Sigmoid colon (tissue), 4 donors: Measurements from ENCODE around the gene FAM3B.

Experiments
- EP300 ChIP-seq, 4 donors: sonication (generic); formaldehyde crosslinking; IDR thresholded peaks; one replicate each; pipeline ENCODE4 v1.6.1; 2017; ENCODE audit warnings: antibody characterized with exemption in 4 of 4
- POLR2A ChIP-seq, 2 donors: fragments of 450-650 bp; IDR thresholded peaks; one replicate each; pipeline ENCODE4 v1.6.1; 2016; ENCODE audit warnings: antibody characterized with exemption in 2 of 2, mild to moderate bottlenecking in 2 of 2, moderate library complexity in 2 of 2
- POLR2AphosphoS5 ChIP-seq, 4 donors: sonication (generic); formaldehyde crosslinking; IDR thresholded peaks; one replicate each; pipeline ENCODE4 v1.6.1; 2017; ENCODE audit warnings: antibody characterized with exemption in 4 of 4
- TF ChIP-seq, protein P1 (sequence below), 4 experiments: fragments of 450-650 bp in 3 of 4; fragments of 200-600 bp in 1 of 4; IDR thresholded peaks; one replicate each; pipeline ENCODE4 v1.5.1; 2016 to 2019; ENCODE audit warnings: antibody characterized with exemption in 4 of 4, mild to moderate bottlenecking in 3 of 4, moderate library complexity in 2 of 4

DNA sequence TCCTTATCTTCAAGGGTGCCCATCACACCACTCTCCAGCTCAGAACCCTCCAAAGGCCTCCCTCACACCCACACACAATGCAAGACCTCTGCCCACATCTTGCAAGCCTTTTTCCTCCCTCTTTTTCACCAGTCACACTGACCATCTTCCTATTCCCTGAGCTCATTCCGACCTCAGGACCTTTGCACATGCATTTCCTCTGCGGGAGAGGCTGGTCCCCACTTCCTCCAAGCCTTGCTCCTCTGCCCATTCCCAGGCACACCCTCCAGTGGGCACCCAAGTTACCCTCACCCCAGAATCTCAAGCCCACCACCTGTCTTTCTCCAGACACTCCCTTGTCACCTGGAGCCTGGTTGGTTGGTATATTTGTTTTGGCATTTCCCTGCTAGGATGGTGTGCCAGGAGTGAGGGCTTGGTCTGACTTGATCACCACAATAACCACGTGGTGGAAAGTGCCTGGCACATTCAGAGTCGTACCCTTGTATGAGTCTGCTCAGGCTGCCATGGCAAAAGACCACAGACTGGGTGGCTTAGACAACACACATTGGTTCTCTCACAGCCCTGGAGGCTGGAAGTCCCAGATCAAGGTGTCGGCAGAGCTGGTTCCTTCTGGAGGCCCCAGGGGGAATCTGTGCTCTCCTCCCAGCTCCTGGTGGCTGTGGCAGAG is 58.4 kb downstream of the FAM3B start:
- TF ChIP-seq, protein P1, sequence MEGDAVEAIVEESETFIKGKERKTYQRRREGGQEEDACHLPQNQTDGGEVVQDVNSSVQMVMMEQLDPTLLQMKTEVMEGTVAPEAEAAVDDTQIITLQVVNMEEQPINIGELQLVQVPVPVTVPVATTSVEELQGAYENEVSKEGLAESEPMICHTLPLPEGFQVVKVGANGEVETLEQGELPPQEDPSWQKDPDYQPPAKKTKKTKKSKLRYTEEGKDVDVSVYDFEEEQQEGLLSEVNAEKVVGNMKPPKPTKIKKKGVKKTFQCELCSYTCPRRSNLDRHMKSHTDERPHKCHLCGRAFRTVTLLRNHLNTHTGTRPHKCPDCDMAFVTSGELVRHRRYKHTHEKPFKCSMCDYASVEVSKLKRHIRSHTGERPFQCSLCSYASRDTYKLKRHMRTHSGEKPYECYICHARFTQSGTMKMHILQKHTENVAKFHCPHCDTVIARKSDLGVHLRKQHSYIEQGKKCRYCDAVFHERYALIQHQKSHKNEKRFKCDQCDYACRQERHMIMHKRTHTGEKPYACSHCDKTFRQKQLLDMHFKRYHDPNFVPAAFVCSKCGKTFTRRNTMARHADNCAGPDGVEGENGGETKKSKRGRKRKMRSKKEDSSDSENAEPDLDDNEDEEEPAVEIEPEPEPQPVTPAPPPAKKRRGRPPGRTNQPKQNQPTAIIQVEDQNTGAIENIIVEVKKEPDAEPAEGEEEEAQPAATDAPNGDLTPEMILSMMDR (IDR thresholded peaks at IDR 0.05): no peak
- TF ChIP-seq POLR2A (IDR thresholded peaks at IDR 0.05) (no peak), EP300 (IDR thresholded peaks at IDR 0.05) (no peak), POLR2AphosphoS5 (IDR thresholded peaks at IDR 0.05) (no peak)
